ENCODE results near the gene PLK2. TPM values are rescaled to one million over a fixed set of nuclear protein-coding genes. Genes with fewer than 3 reads are reported as not detected.

The PLK2 gene
- total and polyA plus RNA-seq, 2 donors (not counting 3 experiments of a cell fraction or from before 2014, with no cell fraction given) = 199 to 250 TPM

DNA sequence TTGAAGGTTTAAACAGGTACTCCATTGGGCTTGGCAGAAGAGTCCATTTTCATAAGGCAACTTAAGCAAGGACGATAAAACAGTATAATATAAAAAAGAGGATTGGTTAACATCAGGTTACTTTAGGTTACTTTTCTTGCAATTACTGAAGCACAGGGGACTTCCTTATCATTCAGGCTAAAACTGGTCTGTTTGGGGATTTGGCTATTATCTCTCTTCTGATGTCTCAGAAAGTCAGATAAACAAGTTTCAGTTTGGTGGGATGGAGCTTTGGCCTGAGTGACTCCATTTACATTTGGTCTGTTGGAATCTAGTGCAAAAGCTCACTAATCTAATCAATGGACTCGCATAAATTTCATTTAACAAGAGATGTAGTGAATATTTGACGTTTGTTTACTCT lies 39.3 kb upstream of the PLK2 start:
- Histone ChIP-seq H3K9ac (replicated peaks; ENCODE audit: extremely low read depth, insufficient read depth, low read length) (no peak overlapping the region), H3K79me2 (ENCODE audit: control insufficient read depth, insufficient read depth, low read length) (no peaks in the 10 kb centered on the region), H4K20me1 (replicated peaks; ENCODE audit: control insufficient read depth, extremely low read depth, insufficient read depth, low read length) (no peaks in the 10 kb centered on the region), H3K4me2 (ENCODE audit: insufficient read depth, low read length) (no peak overlapping the region), H3K27me3 (ENCODE audit: control insufficient read depth in 2 of 2, insufficient read depth in 2 of 2, low read length in 2 of 2) (peaks cover 3% of the 10 kb centered on the region in 2 experiments), H3K4me1 (ENCODE audit: control insufficient read depth, extremely low read depth, insufficient read depth, low read length) (no peaks in the 10 kb centered on the region), H2AFZ (ENCODE audit: low read depth, low read length) (no peak overlapping the region), H3K27ac (ENCODE audit: insufficient read depth, low read depth, low read length) (no peak overlapping the region), H3K9me1 (replicated peaks; ENCODE audit: control insufficient read depth, extremely low read depth, insufficient read depth, low read length) (no peaks in the 10 kb centered on the region), H3K9me3 (replicated peaks; ENCODE audit: control insufficient read depth, insufficient read depth, low read length) (no peaks in the 10 kb centered on the region), H3K4me3 (replicated peaks in 1 of 3; ENCODE audit: insufficient read depth in 1 of 3, low read depth in 1 of 3, low read length in 3 of 3) (no peak overlapping the region), H3K36me3 (ENCODE audit: control insufficient read depth in 2 of 2, extremely low read depth in 1 of 2, insufficient read depth in 2 of 2, low read length in 2 of 2) (no peaks in the 10 kb centered on the region)
- BruUV-seq (replicated peaks) = no TSS peak
- FAIRE-seq = no peak
- dilution Hi-C loops (cut with MboI; ENCODE audit: extremely low pct_ligation_motif_present, low sequenced_read_pairs) = no loop called here
- TF ChIP-seq GATA2 (IDR thresholded peaks at IDR 0.05; ENCODE audit: insufficient read depth, insufficient read length, low read depth, low read length) = no peak
- DNase-seq (ENCODE audit: low read depth, low spot score) = no peak
- ChIA-PET POLR2A (no interaction called here), CTCF (interaction anchor here (0.7 to 11.9 kb wide), 19 partner anchors 12 to 376 kb away, joined by 3 to 203 read pairs (median 4); partner anchors contain the start of gene RAB3C)
- intact Hi-C loops (cut with micrococcal nuclease) = no loop called here

DNA sequence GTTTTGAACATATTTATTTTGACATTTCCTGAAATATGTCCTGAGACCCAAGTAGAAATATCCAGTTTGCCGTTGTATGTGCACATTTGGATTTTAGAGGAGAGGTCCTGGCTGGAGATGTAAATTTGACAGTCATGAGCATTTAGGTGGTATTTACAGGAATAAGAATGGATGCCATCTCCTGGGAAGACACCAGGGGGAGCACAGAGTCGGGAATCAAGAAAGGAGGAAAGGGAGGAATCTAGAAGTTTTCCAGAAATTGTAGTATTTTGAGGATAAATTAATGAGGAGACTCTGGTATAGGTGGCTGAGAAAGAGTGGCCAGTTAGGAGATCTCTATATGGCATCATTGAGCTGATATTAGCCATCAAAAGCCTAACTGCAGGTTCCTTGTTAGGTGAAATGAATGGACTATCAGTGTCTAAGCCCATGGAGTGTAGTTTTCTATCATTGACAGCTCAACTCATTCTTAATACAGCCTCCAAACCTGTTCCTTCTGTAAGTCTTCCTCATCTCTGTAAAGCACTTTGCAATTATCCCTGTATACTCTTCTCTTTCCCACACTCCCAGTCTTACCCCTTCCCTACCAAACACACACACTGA lies 38.6 kb upstream of the PLK2 start:
- dilution Hi-C loops (cut with MboI; ENCODE audit: extremely low pct_ligation_motif_present, low sequenced_read_pairs) (no loop called here), intact Hi-C loops (cut with micrococcal nuclease) (loop anchor here (1.0 kb wide), 2 partner anchors 315 to 352 kb away; no protein-coding TSS in a partner anchor)
- ChIA-PET CTCF (interaction anchor here (0.8 to 11.9 kb wide), 17 partner anchors 12 to 377 kb away, joined by 3 to 203 read pairs (median 4); partner anchors contain the start of gene RAB3C), POLR2A (no interaction called here)
- Histone ChIP-seq H3K27ac (ENCODE audit: insufficient read depth, low read depth, low read length) (no peak overlapping the region), H4K20me1 (replicated peaks; ENCODE audit: control insufficient read depth, extremely low read depth, insufficient read depth, low read length) (no peaks in the 10 kb centered on the region), H2AFZ (ENCODE audit: low read depth, low read length) (no peak overlapping the region), H3K9me1 (replicated peaks; ENCODE audit: control insufficient read depth, extremely low read depth, insufficient read depth, low read length) (no peaks in the 10 kb centered on the region), H3K4me2 (ENCODE audit: insufficient read depth, low read length) (no peak overlapping the region), H3K9ac (replicated peaks; ENCODE audit: extremely low read depth, insufficient read depth, low read length) (no peak overlapping the region), H3K79me2 (ENCODE audit: control insufficient read depth, insufficient read depth, low read length) (no peaks in the 10 kb centered on the region), H3K27me3 (ENCODE audit: control insufficient read depth in 2 of 2, insufficient read depth in 2 of 2, low read length in 2 of 2) (peaks cover under 1 to 1% of the 10 kb centered on the region in 2 experiments), H3K36me3 (ENCODE audit: control insufficient read depth in 2 of 2, extremely low read depth in 1 of 2, insufficient read depth in 2 of 2, low read length in 2 of 2) (no peaks in the 10 kb centered on the region), H3K9me3 (replicated peaks; ENCODE audit: control insufficient read depth, insufficient read depth, low read length) (no peaks in the 10 kb centered on the region), H3K4me1 (ENCODE audit: control insufficient read depth, extremely low read depth, insufficient read depth, low read length) (no peaks in the 10 kb centered on the region), H3K4me3 (replicated peaks in 1 of 3; ENCODE audit: insufficient read depth in 1 of 3, low read depth in 1 of 3, low read length in 3 of 3) (no peak overlapping the region)
- FAIRE-seq (peak; percentile 53), DNase-seq (ENCODE audit: low read depth, low spot score) (peak; percentile 65)
- TF ChIP-seq, protein P1, sequence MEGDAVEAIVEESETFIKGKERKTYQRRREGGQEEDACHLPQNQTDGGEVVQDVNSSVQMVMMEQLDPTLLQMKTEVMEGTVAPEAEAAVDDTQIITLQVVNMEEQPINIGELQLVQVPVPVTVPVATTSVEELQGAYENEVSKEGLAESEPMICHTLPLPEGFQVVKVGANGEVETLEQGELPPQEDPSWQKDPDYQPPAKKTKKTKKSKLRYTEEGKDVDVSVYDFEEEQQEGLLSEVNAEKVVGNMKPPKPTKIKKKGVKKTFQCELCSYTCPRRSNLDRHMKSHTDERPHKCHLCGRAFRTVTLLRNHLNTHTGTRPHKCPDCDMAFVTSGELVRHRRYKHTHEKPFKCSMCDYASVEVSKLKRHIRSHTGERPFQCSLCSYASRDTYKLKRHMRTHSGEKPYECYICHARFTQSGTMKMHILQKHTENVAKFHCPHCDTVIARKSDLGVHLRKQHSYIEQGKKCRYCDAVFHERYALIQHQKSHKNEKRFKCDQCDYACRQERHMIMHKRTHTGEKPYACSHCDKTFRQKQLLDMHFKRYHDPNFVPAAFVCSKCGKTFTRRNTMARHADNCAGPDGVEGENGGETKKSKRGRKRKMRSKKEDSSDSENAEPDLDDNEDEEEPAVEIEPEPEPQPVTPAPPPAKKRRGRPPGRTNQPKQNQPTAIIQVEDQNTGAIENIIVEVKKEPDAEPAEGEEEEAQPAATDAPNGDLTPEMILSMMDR (IDR thresholded peaks at IDR 0.05; ENCODE audit: extremely low read depth in 1 of 2, insufficient read depth in 1 of 2, low read depth in 1 of 2, low read length in 2 of 2) = peak; percentile 64 to 68
- TF ChIP-seq POLR2A (IDR thresholded peaks at IDR 0.05; ENCODE audit: low read depth, low read length) (no peak), GATA2 (IDR thresholded peaks at IDR 0.05; ENCODE audit: insufficient read depth, insufficient read length, low read depth, low read length) (no peak), POLR2AphosphoS5 (IDR thresholded peaks at IDR 0.05; ENCODE audit: insufficient read depth, low read depth, low read length) (no peak)
- BruUV-seq (replicated peaks) = no TSS peak

All from endothelial cell of umbilical vein (primary cell).